NCI-H748 (cell line): ENCODE data around the gene CHD2.

ENCODE experiments used
- DNase-seq: peaks from one replicate; lab custom pipeline; 2025; ENCODE audit not compliant: unreplicated experiment; lab: John Stamatoyannopoulos, UW

Gene CHD2

DNA sequence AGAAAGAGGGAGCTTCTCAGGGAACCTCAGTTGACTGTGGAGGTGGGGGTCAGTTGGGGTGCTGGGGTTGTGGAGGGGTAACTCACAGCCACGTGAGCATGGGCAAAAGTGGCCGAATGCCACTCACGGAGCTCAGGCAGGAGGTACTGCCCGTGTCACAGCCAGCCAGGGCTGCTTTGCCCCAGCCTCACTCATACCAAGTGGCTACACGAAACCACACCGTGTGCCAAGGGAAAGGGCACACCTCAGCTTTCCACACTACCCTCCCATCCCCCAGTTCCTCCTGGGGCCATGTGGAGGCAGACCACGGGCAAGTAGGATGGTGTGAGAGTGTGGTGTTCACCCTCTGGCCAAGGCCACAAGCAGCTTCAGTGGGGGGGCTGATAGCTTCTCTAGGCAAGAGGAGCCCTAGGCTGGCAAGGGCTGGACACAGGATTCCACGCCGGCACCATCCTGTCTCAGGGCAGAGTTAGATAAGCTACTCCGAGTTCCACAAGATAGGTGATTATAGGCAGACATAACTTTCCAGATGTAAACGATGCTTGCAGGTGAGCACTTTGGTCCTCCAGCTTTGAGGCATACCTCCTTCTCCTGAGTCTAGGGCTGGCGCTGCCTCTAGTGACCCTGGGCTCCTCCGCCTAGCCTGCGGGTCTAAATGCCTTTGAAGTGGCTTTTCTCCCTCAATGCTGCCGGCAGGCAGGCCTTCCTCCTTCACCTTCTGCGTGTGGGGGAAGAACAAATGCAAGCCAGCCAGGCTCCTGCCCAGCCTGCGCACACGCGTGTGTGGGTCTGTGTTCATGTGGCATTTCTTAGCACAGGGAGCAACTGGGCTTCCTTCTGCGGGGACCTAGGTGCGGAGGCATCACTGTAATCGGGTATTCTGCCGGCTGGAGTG is 163.9 kb downstream of the CHD2 start:
- no peak for DNase-seq

DNA sequence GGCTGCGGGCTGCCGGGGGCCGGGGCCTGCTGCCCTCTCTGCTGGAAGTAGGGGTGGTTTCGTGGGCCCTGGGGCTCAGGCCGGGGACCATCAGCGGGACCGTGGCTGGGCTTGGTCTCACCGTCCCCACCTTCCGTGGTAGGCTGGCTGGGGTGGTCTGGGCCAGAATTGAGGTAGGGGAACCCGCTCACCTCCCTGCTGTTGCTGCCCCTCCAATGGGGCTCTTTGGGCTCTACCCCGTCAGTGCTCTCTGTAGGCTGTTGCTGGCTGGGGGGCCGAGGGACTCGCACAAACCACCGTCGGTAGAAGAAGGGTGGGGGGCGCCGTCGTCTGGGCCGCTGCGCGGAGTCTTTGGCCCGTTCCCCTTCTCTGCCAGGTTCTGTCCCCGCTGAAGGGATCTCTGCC is 165.5 kb downstream of the CHD2 start:
- DNase-seq: no peak

DNA sequence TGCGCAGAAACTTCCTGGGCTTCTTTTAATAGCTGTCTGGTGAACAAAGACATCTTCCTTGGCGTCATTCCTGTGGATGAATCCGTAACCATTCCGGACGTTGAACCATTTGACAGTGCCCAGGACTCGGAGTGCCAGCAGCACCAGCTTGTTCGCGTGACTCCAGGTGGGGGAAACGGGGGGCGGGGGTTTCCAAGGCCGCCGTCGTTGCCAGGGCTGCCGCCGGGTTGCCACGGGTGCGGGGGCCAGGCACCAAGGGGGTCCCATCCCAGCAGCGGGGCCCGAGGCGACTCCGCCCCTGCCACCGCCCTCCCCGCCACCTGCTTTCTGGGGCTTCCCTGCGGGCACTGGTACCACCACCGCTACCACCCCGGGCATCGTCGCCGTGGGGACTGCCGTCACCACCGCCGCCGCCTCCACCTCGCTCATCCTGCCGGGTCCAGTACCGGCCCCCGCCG is 166.1 kb downstream of the CHD2 start:
- no peak for DNase-seq

DNA sequence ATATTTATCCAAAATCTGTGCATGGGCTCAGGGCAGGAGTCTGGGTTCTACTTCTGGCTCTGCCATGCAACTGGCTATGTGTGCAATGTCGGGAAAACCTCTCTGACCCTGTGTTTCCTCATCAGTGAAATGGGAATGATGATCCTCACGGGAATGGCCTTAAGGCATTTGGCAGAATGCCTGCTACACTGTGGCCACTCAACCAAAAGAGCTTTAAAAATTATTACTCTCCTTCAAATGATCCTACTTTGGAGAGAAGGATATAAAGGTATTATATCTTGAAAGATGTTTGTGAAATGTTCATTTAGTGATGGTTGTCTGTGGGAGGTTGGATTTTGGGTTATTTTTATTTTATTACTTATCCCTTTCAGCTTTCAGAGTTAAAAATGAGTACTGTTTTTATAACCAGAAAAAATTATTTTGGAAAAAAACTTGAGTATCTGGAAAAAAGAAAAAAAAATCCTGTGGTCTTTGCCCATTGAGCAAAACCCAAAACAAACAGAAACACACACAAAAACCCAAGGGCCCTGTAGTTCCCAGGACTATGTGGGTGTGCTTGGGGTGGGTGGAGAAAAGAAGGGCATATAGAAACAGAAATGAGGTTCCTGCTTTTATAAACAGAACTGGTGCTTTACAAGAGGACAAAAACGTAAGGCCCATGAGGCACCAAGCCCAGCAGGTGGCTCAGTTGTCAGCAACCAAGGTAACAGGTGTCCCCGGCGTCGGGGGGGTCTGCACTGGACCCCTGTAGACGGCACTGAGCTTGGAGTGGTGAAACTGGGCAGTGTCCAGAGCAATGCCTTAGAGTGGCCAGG is 166.9 kb downstream of the CHD2 start:
- DNase-seq: peak; percentile 1

DNA sequence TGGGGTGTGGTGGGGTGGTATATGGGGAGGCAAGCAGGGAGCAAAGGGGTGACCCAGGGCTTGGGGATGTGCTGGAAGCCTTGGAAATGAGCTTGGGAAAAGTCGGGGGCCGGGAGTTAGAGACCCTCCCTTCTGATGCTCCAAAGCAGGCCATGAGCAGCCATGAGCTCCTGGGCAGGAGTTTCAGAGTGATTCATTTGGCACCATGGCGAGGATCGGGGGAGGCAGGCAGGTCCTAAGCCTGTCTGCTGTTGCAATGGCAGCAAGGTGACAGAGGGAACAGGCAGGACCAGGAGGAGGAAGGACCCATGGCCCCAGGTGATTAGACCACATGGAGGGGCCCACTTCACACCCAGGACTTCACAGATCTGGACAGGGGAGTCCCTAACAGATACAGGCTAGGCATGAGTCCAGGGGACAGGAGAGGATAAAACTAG is 167.5 kb downstream of the CHD2 start:
- DNase-seq: no peak

DNA sequence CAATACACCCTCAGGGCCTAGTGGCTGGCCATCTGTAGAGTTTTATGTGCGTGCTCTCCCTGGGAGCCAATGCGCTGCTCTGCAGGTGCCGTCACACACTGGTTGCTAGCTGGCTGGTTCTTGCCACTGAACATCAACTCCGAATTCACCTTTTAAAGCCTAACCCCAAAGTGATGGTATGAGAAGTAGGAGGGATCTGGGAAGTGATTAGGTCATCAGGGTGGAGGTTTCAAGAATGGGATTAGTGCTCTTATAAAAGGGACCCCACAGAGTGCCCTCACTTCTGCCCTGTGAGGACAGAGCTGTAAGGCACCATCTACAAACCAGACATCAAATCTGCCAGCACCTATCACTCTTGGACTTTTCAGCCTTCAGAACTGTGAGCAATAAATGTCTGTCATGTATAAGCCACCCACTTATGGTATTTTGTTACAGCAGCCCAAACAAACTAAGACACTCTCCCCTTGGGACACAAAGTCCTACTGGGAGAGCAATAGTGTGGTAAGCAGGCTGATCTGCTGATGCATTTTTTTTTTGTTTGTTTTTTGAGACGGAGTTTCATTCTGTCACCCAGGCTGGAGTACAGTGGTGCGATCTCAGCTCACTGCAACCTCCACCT is 168.6 kb downstream of the CHD2 start:
- DNase-seq: no peak

DNA sequence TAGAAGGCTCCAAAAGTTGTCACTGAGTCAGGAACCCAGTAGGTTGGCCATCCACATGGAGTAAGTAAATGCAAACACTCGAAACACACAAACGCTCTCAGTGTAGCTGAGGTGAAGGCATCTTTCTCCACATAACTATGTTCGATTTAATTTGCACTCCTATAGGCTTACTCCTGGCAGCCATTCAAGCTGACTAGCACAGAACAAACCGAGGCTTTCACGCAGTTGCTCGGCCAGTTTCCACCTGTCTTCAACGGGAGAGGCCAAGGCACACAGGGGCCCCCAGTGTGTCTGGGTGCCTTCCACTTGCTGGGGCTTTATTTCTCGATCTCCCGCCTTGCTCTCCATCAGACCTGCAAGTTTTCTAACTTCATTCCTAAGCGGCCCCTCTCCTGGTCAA is 170.0 kb downstream of the CHD2 start:
- no peak for DNase-seq

DNA sequence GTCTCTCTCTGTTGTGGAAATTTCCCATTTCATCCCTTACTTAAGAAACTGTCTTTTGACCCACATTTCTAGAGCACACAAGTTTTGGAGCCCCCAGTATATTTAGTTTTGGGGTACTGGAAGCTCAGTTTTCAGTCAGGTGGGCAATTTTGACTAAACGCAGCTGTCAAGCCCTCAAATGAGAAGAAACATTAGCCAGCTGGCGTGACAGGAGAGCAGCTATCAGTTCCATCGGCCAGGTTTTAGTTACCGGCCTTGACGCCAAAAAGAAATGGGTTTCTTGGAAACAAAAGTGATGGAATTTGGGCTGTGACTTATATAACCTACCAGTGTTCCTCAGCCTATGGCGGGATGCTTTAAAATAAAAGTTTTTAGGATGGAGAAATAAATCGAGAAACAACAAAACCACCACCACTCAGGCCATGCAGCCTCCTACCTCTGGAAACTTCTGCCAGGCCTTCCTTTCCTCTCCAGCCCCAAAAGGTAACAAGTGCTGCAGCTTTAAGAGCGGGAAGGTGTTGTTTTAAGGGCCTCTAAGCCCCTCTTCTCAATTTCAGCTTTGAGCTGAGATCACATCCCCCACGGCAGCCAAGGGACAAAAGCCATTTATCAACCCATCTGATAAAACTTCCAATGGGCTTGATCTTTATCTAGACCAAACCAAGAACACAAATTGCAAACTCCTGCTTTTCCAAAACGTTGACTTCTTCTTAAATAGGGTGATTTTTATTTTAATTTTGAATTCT is 170.6 kb downstream of the CHD2 start:
- DNase-seq: no peak

DNA sequence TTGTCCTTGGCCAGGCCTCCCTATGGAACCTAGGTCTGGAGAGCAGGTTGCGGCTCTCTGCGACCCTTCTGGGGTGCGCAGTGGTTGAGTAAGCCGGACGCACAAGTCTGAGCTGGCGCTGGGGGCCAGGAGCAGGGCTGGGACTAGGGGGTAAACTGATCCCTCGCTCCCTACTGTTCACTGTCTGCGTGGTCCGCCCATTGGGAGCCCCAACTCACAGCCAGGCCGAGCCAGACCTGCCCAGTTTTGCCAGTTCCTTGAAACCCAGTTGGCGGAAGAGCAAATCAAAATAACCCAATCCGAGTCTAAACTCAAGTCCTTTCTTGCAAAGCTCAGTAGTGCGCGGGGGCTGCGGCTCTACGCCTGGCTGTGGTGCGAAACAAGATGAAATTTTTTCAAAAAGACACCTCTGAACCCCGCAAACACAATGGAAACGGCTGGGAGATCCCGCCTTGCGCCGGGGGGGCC is 171.4 kb downstream of the CHD2 start:
- no peak for DNase-seq

DNA sequence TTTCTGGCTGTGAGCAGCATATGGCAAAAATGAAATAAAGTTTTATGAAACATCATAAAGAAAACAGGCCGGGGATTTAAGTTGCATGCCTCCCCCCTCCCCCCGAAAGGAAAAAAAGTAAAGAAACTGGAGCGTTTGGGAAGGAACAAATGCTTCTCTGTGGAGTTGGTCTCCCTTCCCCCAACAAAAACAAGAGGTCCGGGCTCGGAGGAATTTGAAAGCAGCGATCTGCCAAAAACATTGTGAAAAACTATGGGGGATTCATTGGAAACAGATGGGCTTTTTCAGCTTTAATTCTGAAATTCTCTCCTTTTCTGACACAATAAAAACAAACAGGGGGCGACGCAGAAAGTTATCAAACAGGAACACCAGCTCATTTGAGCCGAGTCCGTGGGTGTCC is 171.9 kb downstream of the CHD2 start:
- DNase-seq: no peak

DNA sequence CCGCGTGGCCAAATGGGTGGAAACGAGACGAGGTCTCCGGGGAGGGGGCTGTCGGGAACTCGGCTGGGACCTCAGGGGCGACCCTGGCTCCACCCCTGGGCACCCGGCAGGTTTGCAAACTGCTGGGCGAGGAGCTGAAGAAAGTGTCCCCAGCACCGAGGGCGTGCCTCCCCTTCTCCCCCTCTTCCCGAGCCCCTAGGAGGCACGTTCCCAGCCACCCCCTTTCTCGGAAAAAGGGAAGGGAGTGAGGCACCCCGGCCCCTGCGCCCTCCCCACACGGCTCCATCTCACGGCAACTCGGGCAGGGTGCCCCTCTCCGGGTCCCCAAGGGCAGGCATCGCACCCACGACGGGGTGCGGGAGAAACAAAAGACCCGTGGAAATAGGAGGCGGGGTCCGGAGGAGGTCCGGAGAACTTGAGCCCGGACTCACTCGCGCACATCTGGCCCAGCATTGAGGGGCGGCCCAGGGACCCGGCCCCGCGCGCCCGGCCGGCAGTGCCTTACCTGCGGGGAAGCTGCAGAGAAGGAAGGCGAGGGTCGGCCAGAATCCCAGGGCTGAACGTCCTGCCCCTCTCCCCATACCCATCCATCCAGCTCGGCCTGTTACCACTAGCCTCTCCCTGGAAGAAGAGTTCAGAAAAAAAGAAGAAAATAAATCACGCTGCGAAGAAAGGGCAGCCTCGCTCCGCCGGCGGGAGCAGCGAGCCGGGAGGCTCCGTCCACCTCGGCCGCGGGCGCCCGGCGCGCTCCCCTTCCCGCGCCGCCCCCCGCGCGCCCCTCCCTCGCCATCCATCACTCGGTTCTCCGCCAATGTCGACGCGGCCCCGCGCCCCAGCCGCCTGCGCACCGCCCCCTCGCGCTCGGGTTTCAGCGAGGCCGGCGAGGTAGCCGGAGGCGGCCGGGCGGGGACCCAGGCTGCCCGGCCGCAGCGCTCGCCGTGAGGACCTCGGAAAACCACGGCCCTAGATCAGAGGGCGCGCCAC is 172.6 kb downstream of the CHD2 start:
- DNase-seq: peak; percentile 84

DNA sequence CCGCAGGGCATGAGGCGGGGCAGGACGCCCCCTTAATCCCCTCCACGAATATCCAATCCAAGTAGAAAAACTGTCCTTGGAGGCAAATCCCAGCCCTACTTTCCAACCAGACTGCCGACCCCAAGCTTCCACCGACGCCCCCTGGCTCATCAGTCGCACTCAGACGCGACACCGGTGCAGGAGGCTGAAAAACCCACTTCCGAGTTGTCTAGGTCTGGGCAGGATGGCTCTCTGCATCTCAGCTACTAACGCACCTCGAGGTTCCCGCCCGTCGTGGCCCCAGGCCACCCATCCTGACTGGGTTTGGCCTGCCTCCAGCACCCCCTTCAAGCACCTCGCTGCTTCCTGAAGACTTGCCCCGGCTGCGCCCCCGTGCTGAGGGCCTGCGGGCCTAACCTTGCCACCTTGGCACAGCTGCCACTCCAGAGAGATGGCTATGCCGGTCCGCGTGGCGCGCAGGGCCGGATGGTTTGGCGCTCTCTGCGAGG is 173.4 kb downstream of the CHD2 start:
- no peak for DNase-seq

DNA sequence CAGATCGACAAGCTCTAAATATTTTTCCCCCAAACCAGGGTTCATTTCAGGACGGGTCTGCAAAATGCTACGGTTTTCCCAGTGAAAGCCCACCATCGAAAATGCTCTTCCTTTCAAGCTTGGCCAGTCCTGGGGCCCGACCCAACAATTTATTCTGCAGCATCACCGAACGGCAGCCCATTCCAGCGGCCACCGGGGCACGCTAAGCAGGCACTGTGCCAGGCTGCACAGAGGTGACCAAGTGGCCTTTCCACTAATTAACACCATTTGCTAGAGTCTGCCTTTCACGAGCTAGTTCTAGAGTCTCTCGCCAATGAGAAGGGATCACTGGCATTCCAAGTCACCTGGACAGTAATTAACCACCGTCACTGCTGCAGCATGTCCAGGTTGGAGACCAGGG is 174.5 kb downstream of the CHD2 start:
- peak; percentile 6 for DNase-seq

DNA sequence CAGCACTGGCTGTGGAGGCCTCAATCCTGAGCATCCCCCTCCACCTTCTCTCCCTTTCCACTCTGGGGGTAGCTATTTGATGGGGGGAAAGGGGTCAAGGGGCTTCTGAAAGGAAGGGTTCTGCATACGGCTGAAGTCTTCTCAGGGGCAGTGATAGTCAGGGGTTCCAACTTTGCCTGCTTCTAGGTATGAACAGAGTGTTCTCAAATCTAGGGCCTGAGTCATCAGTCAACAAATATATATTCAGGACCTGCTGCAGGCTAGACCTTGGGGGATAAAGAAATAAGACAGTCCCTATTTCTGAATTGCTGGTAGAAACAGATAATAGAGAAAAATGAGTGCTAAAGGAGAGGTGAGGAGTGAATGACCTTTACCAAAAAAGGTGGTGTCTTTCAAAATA is 176.1 kb downstream of the CHD2 start:
- DNase-seq: no peak

DNA sequence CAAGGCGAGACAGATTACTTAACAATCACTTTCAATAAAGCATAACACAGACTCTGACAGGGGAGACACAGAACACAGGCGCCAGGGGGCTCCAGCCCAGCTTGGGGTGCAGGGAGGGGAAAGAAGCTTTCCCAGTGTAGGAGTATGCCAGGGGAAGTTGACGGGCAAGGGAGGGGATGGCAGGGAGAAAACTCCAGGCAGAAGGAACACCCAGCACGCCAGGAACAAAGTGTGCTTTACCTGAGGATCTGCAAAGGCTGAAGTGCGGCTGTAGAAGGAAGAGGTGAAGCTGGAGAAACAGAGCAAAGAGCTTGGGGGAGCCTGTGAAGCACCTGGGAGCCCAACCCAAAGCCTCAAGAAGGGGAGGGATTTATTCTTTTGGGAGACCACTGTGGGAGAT is 176.8 kb downstream of the CHD2 start:
- DNase-seq: no peak
